CD14-positive monocyte (primary cell): Measurements from ENCODE around the gene BIRC5. TPM values are rescaled to one million over a fixed set of nuclear protein-coding genes. Genes with fewer than 3 reads are reported as not detected.

Source experiments
- DNase-seq, 3 donors: peaks; one replicate each; pipeline ENCODE4 v3.0.0-alpha.2; 2011 to 2022
- H2AFZ ChIP-seq: 2 replicates; pipeline ENCODE4 v1.6.0; 2012; ENCODE audit warnings: mild to moderate bottlenecking, low read depth, low read length, inconsistent platforms; ENCODE audit not compliant: insufficient read depth, poor library complexity, severe bottlenecking
- H3K27ac ChIP-seq, 2 donors: 1 replicate in 1 of 2; 2 replicates in 1 of 2; pipeline ENCODE4 v1.5.1; 2012 to 2013; ENCODE audit warnings: low read length in 2 of 2, control low read depth in 1 of 2, inconsistent platforms in 1 of 2, low read depth in 1 of 2, mild to moderate bottlenecking in 1 of 2
- H3K27me3 ChIP-seq, 2 donors: one replicate each; pipeline versions ENCODE4 v1.6.0 to v1.6.1; 2011 to 2013; ENCODE audit warnings: low read length in 2 of 2; ENCODE audit not compliant: control insufficient read depth in 2 of 2, insufficient read depth in 2 of 2
- H3K36me3 ChIP-seq, 2 donors: replicated peaks in 1 of 2; 1 replicate in 1 of 2; 2 replicates in 1 of 2; pipeline versions ENCODE4 v1.5.1 to v1.6.1; 2012 to 2013; ENCODE audit warnings: low read length in 2 of 2, control low read depth in 1 of 2, inconsistent platforms in 1 of 2, mild to moderate bottlenecking in 1 of 2; ENCODE audit not compliant: insufficient read depth in 2 of 2, control insufficient read depth in 1 of 2
- H3K4me1 ChIP-seq, 2 donors: 1 replicate in 1 of 2; 2 replicates in 1 of 2; pipeline versions ENCODE4 v1.5.1 to v1.6.1; 2012 to 2013; ENCODE audit warnings: low read length in 2 of 2, control low read depth in 1 of 2, inconsistent platforms in 1 of 2, mild to moderate bottlenecking in 1 of 2, moderate library complexity in 1 of 2; ENCODE audit not compliant: insufficient read depth in 2 of 2, control insufficient read depth in 1 of 2
- H3K4me2 ChIP-seq: replicated peaks from 2 replicates; pipeline ENCODE3; 2012; ENCODE audit warnings: low read length, moderate library complexity, mild to moderate bottlenecking; ENCODE audit not compliant: poor library complexity, severe bottlenecking; ENCODE audit errors: extremely low read depth
- H3K4me3 ChIP-seq, 3 experiments: fragments of 200-600 bp in 1 of 3; sonication (generic) in 1 of 3; replicated peaks in 1 of 3; 1 replicate in 2 of 3; 2 replicates in 1 of 3; pipeline ENCODE4 v1.5.1; 2011 to 2013; ENCODE audit warnings: low read length in 3 of 3, mild to moderate bottlenecking in 3 of 3, control low read depth in 2 of 3, low read depth in 2 of 3, inconsistent platforms in 1 of 3, moderate library complexity in 1 of 3
- H3K79me2 ChIP-seq: 2 replicates; pipeline ENCODE4 v1.6.0; 2012; ENCODE audit warnings: mild to moderate bottlenecking, control low read depth, inconsistent platforms, low read length, moderate library complexity; ENCODE audit not compliant: insufficient read depth
- H3K9ac ChIP-seq: 2 replicates; pipeline ENCODE4 v1.6.0; 2017; ENCODE audit warnings: low read length, mild to moderate bottlenecking; ENCODE audit not compliant: insufficient read depth, poor library complexity, severe bottlenecking
- H3K9me3 ChIP-seq, 2 donors: replicated peaks in 1 of 2; 1 replicate in 1 of 2; 2 replicates in 1 of 2; pipeline versions ENCODE4 v1.5.1 to v1.6.1; 2012 to 2013; ENCODE audit warnings: low read length in 2 of 2, control low read depth in 1 of 2; ENCODE audit not compliant: control insufficient read depth in 1 of 2, insufficient read depth in 1 of 2
- H4K20me1 ChIP-seq: 2 replicates; pipeline ENCODE4 v1.6.0; 2012; ENCODE audit warnings: mild to moderate bottlenecking, low read length, control low read depth, moderate library complexity; ENCODE audit not compliant: insufficient read depth
- H3K27ac Mint-ChIP-seq, 7 donors: one replicate each; pipeline ENCODE4 v1.8.0; 2020; ENCODE audit warnings: mild to moderate bottlenecking in 7 of 7, mixed read lengths in 7 of 7, moderate library complexity in 6 of 7, inconsistent platforms in 2 of 7
- H3K27me3 Mint-ChIP-seq, 3 donors: one replicate each; pipeline ENCODE4 v1.8.0; 2021 to 2022; ENCODE audit warnings: low read depth in 3 of 3, mild to moderate bottlenecking in 3 of 3, mixed read lengths in 3 of 3, moderate library complexity in 3 of 3, inconsistent platforms in 1 of 3
- H3K36me3 Mint-ChIP-seq, 2 donors: one replicate each; pipeline ENCODE4 v1.8.0; 2020; ENCODE audit warnings: mixed read lengths in 2 of 2, inconsistent platforms in 1 of 2, mild to moderate bottlenecking in 1 of 2
- H3K4me1 Mint-ChIP-seq: one replicate; pipeline ENCODE4 v1.8.0; 2020; ENCODE audit warnings: mild to moderate bottlenecking, mixed read lengths
- H3K4me3 Mint-ChIP-seq, 2 donors: one replicate each; pipeline ENCODE4 v1.8.0; 2020; ENCODE audit warnings: mild to moderate bottlenecking in 2 of 2, mixed read lengths in 2 of 2, moderate library complexity in 1 of 2
- H3K9me3 Mint-ChIP-seq, 7 donors: one replicate each; pipeline ENCODE4 v1.8.0; 2020 to 2022; ENCODE audit warnings: mixed read lengths in 7 of 7, mild to moderate bottlenecking in 6 of 7, moderate library complexity in 6 of 7, inconsistent platforms in 2 of 7
- WGBS: methylation state at CpG from one replicate; pipeline ENCODE4 v1.1.5; 2013; ENCODE audit warnings: missing lambda C conversion rate; ENCODE audit not compliant: insufficient coverage; 5-methylcytosine and 5-hydroxymethylcytosine counted together
- intact Hi-C, 2 donors: fragments of 100-400 bp; cut with micrococcal nuclease; formaldehyde crosslinking; loops; one replicate each; pipeline versions ENCODE4 v1.15.0 to v1.15.1; 2023
- polyA plus RNA-seq, 3 donors: library from polyadenylated mRNA; depleted of rRNA in 1 of 3; unstranded in 2 of 3; stranded (reverse) in 1 of 3; fragments of 300-500 nt in 2 of 3; fragments of >200 nt in 1 of 3; fragmentation: Illumina TruSeq in 2 of 3; gene quantifications; 1 replicate in 2 of 3; 2 replicates in 1 of 3; pipeline ENCODE4 v1.2.3, GENCODE V29; 2012 to 2021
- TF ChIP-seq, protein P1 (sequence below): fragments of 200-600 bp; IDR thresholded peaks from one replicate; pipeline ENCODE4 v1.8.0; 2022; ENCODE audit warnings: antibody characterized with exemption, mild to moderate bottlenecking

Gene BIRC5
- polyA plus RNA-seq, 3 donors = 0.20 TPM; not detected in 2

GRCh38 chr17:78202666-78203065, 11.4 kb upstream of the BIRC5 start:
- H3K4me3 ChIP-seq = no peak overlapping the region
- 88% methylated on average over 4 of the region's 8 CpGs for WGBS

DNA sequence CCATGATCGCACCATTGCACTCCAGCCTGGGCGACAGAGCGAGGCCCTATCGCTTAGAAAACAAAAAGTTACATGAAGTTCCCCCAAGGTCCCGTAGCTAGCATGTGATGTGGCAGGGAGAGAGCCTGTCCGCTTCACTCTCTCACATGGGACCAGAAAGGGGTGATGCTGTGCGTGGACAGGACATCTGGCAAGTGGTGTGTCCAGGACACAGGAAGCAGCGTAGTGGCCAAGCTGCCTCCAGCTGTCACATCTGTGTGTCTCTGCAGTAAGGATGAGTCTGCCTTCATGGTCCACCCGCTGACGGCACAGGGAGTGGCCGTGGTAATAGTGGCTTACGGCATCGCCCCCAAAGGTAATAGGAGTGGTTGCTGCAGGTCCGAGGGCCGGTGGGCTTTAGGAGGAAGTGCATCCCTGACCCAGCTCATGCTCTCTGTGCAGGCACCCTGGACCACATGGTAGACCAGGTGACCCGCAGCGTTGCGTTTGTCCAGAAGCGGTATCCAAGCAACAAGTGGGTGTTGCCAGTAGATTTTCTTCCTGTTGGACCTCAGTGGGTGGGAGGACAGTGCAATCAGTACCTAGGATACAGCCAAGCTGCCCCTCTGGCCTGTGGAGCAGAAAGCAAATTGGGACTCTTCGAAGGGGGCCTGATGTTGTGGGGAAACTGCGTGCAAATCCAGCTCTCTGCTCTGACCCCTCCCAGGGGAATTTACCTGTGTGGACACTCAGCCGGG, 9.5 kb upstream of the BIRC5 start:
- peaks cover 5 to 10% of the 10 kb centered on the region in 2 donors for H3K36me3 ChIP-seq
- no peak overlapping the region for H3K4me3 Mint-ChIP-seq
- H4K20me1 ChIP-seq = no peaks in the 10 kb centered on the region
- H3K36me3 Mint-ChIP-seq = peaks cover 15 to 18% of the 10 kb centered on the region in 2 donors
- H3K4me1 Mint-ChIP-seq = peaks cover 5% of the 10 kb centered on the region
- TF ChIP-seq, protein P1, sequence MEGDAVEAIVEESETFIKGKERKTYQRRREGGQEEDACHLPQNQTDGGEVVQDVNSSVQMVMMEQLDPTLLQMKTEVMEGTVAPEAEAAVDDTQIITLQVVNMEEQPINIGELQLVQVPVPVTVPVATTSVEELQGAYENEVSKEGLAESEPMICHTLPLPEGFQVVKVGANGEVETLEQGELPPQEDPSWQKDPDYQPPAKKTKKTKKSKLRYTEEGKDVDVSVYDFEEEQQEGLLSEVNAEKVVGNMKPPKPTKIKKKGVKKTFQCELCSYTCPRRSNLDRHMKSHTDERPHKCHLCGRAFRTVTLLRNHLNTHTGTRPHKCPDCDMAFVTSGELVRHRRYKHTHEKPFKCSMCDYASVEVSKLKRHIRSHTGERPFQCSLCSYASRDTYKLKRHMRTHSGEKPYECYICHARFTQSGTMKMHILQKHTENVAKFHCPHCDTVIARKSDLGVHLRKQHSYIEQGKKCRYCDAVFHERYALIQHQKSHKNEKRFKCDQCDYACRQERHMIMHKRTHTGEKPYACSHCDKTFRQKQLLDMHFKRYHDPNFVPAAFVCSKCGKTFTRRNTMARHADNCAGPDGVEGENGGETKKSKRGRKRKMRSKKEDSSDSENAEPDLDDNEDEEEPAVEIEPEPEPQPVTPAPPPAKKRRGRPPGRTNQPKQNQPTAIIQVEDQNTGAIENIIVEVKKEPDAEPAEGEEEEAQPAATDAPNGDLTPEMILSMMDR = no peak
- no peaks in the 10 kb centered on the region for H3K27me3 ChIP-seq
- H3K4me2 ChIP-seq = no peak overlapping the region
- DNase-seq = no peak
- peaks cover 0 to 2% of the 10 kb centered on the region in 2 donors for H3K9me3 ChIP-seq
- no peak overlapping the region for H3K9ac ChIP-seq
- H3K27ac ChIP-seq = no peak overlapping the region
- peaks cover 11 to 12% of the 10 kb centered on the region in 2 donors for H3K4me1 ChIP-seq
- 91% methylated on average over 21 of the region's 22 CpGs for WGBS
- peaks cover 0 to 3% (median 0%) of the 10 kb centered on the region in 7 donors for H3K9me3 Mint-ChIP-seq
- intact Hi-C loops = no loop called here
- no peak overlapping the region for H3K4me3 ChIP-seq
- H3K27ac Mint-ChIP-seq = no peak overlapping the region
- H3K79me2 ChIP-seq = no peaks in the 10 kb centered on the region
- no peak overlapping the region for H2AFZ ChIP-seq
- peaks cover 0 to 3% (median 3%) of the 10 kb centered on the region in 3 donors for H3K27me3 Mint-ChIP-seq

More at GRCh38 chr17:78202666-78203065, 11.4 kb upstream of the BIRC5 start:
- Histone ChIP-seq H3K36me3 (peaks cover 5 to 8% of the 10 kb centered on the region in 2 donors), H2AFZ (no peak overlapping the region), H3K4me1 (peaks cover 25 to 27% of the 10 kb centered on the region in 2 donors), H3K79me2 (no peaks in the 10 kb centered on the region), H4K20me1 (no peaks in the 10 kb centered on the region), H3K27ac (no peak overlapping the region), H3K9me3 (peaks cover 0 to 4% of the 10 kb centered on the region in 2 donors), H3K27me3 (no peaks in the 10 kb centered on the region), H3K4me2 (no peak overlapping the region), H3K9ac (no peak overlapping the region)
- Mint-ChIP-seq H3K9me3 (peaks cover 0 to 3% (median 0%) of the 10 kb centered on the region in 7 donors), H3K4me1 (peaks cover 18% of the 10 kb centered on the region), H3K4me3 (no peak overlapping the region), H3K27ac (no peak overlapping the region), H3K36me3 (peaks cover 13 to 16% of the 10 kb centered on the region in 2 donors), H3K27me3 (peaks cover 0 to 3% (median 0%) of the 10 kb centered on the region in 3 donors)
- no peak for DNase-seq
- intact Hi-C loops = no loop called here
- TF ChIP-seq, protein P1 = no peak
